ENCODE measurements around the gene DYNLT5. TPM values are rescaled to one million over a fixed set of nuclear protein-coding genes. Genes with fewer than 3 reads are reported as not detected.

DYNLT5 gene
- total RNA-seq, 1 experiment from 2014 or later, result 0.83 TPM

- Histone ChIP-seq H3K14ac (ENCODE audit: insufficient read depth, low read length) (no peak overlapping the region), H3K4me1 (ENCODE audit: insufficient read depth, low read length) (no peaks in the 10 kb centered on the region), H3K27me3 (ENCODE audit: insufficient read depth, low read length) (no peaks in the 10 kb centered on the region), H2BK20ac (ENCODE audit: low read depth, low read length, poor library complexity, severe bottlenecking) (no peak overlapping the region), H4K8ac (replicated peaks; ENCODE audit: insufficient read length, low read depth, low read length) (no peak overlapping the region), H4K20me1 (ENCODE audit: control insufficient read depth, insufficient read depth, insufficient read length) (no peaks in the 10 kb centered on the region), H3K9ac (ENCODE audit: extremely low read depth, insufficient read length, low read length) (no peak overlapping the region), H3T11ph (ENCODE audit: low read length) (no peak overlapping the region), H3K56ac (ENCODE audit: insufficient read length, low read depth, low read length) (no peak overlapping the region), H3K23ac (ENCODE audit: insufficient read length, low read depth, low read length) (no peak overlapping the region), H3K27ac (ENCODE audit: insufficient read length, low read depth, low read length) (no peak overlapping the region), H3K79me1 (ENCODE audit: insufficient read depth, low read depth, low read length, poor library complexity, severe bottlenecking) (no peaks in the 10 kb centered on the region), H3K79me2 (ENCODE audit: insufficient read depth, low read length) (no peaks in the 10 kb centered on the region), H2AK5ac (ENCODE audit: insufficient read length, low read length) (no peak overlapping the region), H3K23me2 (ENCODE audit: insufficient read length, low read depth, low read length, poor library complexity, severe bottlenecking) (no peaks in the 10 kb centered on the region), H3K4me2 (ENCODE audit: insufficient read depth, insufficient read length, low read length) (no peak overlapping the region), H3K4ac (ENCODE audit: low read depth, low read length) (no peak overlapping the region), H2BK12ac (ENCODE audit: insufficient read length, low read depth, low read length) (no peak overlapping the region), H2BK15ac (ENCODE audit: low read depth, low read length) (no peak overlapping the region), H4K5ac (ENCODE audit: insufficient read length, low read depth, low read length) (no peak overlapping the region), H2BK5ac (ENCODE audit: insufficient read length, low read length) (no peak overlapping the region), H4K91ac (ENCODE audit: insufficient read length, low read depth, low read length) (no peak overlapping the region), H3K18ac (ENCODE audit: insufficient read length, low read depth, low read length) (no peak overlapping the region), H2AFZ (ENCODE audit: low read length) (no peak overlapping the region), H2BK120ac (ENCODE audit: low read depth, low read length, poor library complexity, severe bottlenecking) (no peak overlapping the region), H3K9me3 (ENCODE audit: control insufficient read depth, low read depth, low read length) (peaks cover 7% of the 10 kb centered on the region)
- no CpG with 5 or more reads among the region's 3 CpGs for WGBS (ENCODE audit: extremely low coverage, insufficient read length, low lambda C conversion rate)
- peaks cover 5 to 11% of the 10 kb centered on the region in 2 experiments for H3K4me1 Mint-ChIP-seq
- no peak overlapping the region for H3K27ac Mint-ChIP-seq
- H3K4me3 Mint-ChIP-seq, result no peak overlapping the region
- H3K9me3 Mint-ChIP-seq, result peaks cover 13 to 15% of the 10 kb centered on the region in 2 experiments
- peaks cover 7 to 13% (median 7%) of the 10 kb centered on the region in 3 experiments for H3K36me3 Mint-ChIP-seq (ENCODE audit: insufficient read depth in 1 of 3, low read depth in 3 of 3)
- no peak for DNase-seq
- H3K27me3 Mint-ChIP-seq (ENCODE audit: low read depth), result no peaks in the 10 kb centered on the region
- TF ChIP-seq CTCF (conservative IDR thresholded peaks at IDR 0.05), result no peak; the same call in 2 of the 3 replicates
Measured at GRCh38 chr1:66775646-66776045, 23.4 kb downstream of the DYNLT5 start.
